Loucy (cell line): ENCODE results near the gene MCEE.
A peak's percentile ranks its signal among the peaks of the same experiment; 100 is the strongest.

ENCODE experiments used
- H2AFZ ChIP-seq: fragments of 200-600 bp; sonication (generic); 2 replicates; pipeline ENCODE4 v1.6.0; 2016; ENCODE audit warnings: antibody characterized with exemption, mild to moderate bottlenecking, low read length, moderate library complexity
- H3F3A ChIP-seq: fragments of 200-600 bp; 2 replicates; pipeline ENCODE4 v1.6.0; 2016; ENCODE audit warnings: antibody characterized with exemption, low read depth, mild to moderate bottlenecking
- H3K27me3 ChIP-seq: fragments of 200-600 bp; sonication (generic); 2 replicates; pipeline ENCODE4 v1.6.1; 2014; ENCODE audit warnings: low read length, mild to moderate bottlenecking; ENCODE audit not compliant: insufficient read depth, poor library complexity, severe bottlenecking
- H3K36me3 ChIP-seq: fragments of 200-600 bp; sonication (generic); 2 replicates; pipeline ENCODE4 v1.6.1; 2016; ENCODE audit warnings: low read length; ENCODE audit not compliant: insufficient read depth
- H3K4me1 ChIP-seq: fragments of 200-600 bp; sonication (generic); 2 replicates; pipeline ENCODE4 v1.5.1; 2014; ENCODE audit warnings: low read length, mild to moderate bottlenecking; ENCODE audit not compliant: insufficient read depth, poor library complexity, severe bottlenecking
- H3K4me2 ChIP-seq: fragments of 200-600 bp; sonication (generic); 2 replicates; pipeline ENCODE4 v1.6.0; 2014; ENCODE audit warnings: antibody characterized with exemption, low read length, low read depth, mild to moderate bottlenecking; ENCODE audit not compliant: poor library complexity, severe bottlenecking
- H3K4me3 ChIP-seq: fragments of 200-600 bp; sonication (generic); 2 replicates; pipeline ENCODE4 v1.5.1; 2014; ENCODE audit warnings: low read length, mild to moderate bottlenecking, mixed read lengths; ENCODE audit not compliant: poor library complexity, severe bottlenecking
- H3K79me2 ChIP-seq: fragments of 200-600 bp; sonication (generic); 2 replicates; pipeline ENCODE4 v1.6.1; 2014; ENCODE audit warnings: low read length; ENCODE audit not compliant: insufficient read depth
- H3K9ac ChIP-seq: fragments of 200-600 bp; sonication (generic); 2 replicates; pipeline ENCODE4 v1.6.0; 2014; ENCODE audit warnings: mild to moderate bottlenecking, low read depth, low read length, moderate library complexity; ENCODE audit not compliant: poor library complexity, severe bottlenecking
- H3K9me2 ChIP-seq: fragments of 200-600 bp; sonication (generic); replicated peaks from 2 replicates; pipeline ENCODE4 v1.6.1; 2016; ENCODE audit warnings: low read depth, low read length, mixed read lengths
- H3K9me3 ChIP-seq: fragments of 200-600 bp; sonication (generic); 2 replicates; pipeline ENCODE4 v1.6.1; 2014; ENCODE audit warnings: mild to moderate bottlenecking, antibody characterized with exemption, low read length, low read depth; ENCODE audit not compliant: insufficient read depth
- H4K20me1 ChIP-seq: fragments of 200-600 bp; sonication (generic); 2 replicates; pipeline ENCODE4 v1.6.0; 2014; ENCODE audit warnings: antibody characterized with exemption, low read length, mild to moderate bottlenecking; ENCODE audit not compliant: insufficient read depth, poor library complexity, severe bottlenecking
- CTCF ChIP-seq: fragments of 200-600 bp; sonication (generic); conservative IDR thresholded peaks from 2 replicates; pipeline ENCODE4 v1.5.1; 2014; ENCODE audit warnings: mild to moderate bottlenecking, antibody characterized with exemption, low read length
- EZH2phosphoT487 ChIP-seq: fragments of 200-600 bp; IDR thresholded peaks from 2 replicates; pipeline ENCODE4 v1.6.1; 2018; ENCODE audit warnings: antibody characterized with exemption, mild to moderate bottlenecking, moderate library complexity, borderline replicate concordance

The MCEE gene

GRCh38 chr2:71073475-71073874 is 56.6 kb downstream of the MCEE start:
- peaks cover 15% of the 10 kb centered on the region for H4K20me1 ChIP-seq
- H2AFZ ChIP-seq: no peak overlapping the region
- H3K9me2 ChIP-seq: no peaks in the 10 kb centered on the region
- H3K9me3 ChIP-seq: no peaks in the 10 kb centered on the region
- peaks cover 32% of the 10 kb centered on the region for H3K4me1 ChIP-seq
- no peak overlapping the region for H3K4me3 ChIP-seq
- peaks cover 39% of the 10 kb centered on the region for H3K79me2 ChIP-seq
- no peaks in the 10 kb centered on the region for H3F3A ChIP-seq
- H3K27me3 ChIP-seq: no peaks in the 10 kb centered on the region
- TF ChIP-seq CTCF: no peak
- no peak for TF ChIP-seq EZH2phosphoT487
- no peak overlapping the region for H3K9ac ChIP-seq
- H3K36me3 ChIP-seq: peaks cover 43% of the 10 kb centered on the region; the same call in 1 of the 2 replicates
- no peak overlapping the region for H3K4me2 ChIP-seq

- Histone ChIP-seq H3K4me1 (peaks cover 32% of the 10 kb centered on the region), H3K27me3 (no peaks in the 10 kb centered on the region), H2AFZ (no peak overlapping the region), H3K79me2 (peaks cover 39% of the 10 kb centered on the region), H3K4me2 (peak overlapping the region; percentile 93), H3K9me3 (no peaks in the 10 kb centered on the region), H3K9me2 (no peaks in the 10 kb centered on the region), H3K9ac (peak overlapping the region; percentile 24), H4K20me1 (peaks cover 15% of the 10 kb centered on the region), H3K4me3 (peak overlapping the region; percentile 33), H3K36me3 (peaks cover 33% of the 10 kb centered on the region; the same call in 1 of the 2 replicates), H3F3A (no peaks in the 10 kb centered on the region)
- TF ChIP-seq CTCF: no peak
- TF ChIP-seq EZH2phosphoT487: no peak
Observed at GRCh38 chr2:71072492-71072891, 57.5 kb downstream of the MCEE start.

- H2AFZ ChIP-seq: no peak overlapping the region
- TF ChIP-seq CTCF (peak; percentile 58), EZH2phosphoT487 (no peak)
- H3K9me3 ChIP-seq: no peaks in the 10 kb centered on the region
- H3K4me3 ChIP-seq: peak overlapping the region; percentile 33
- H3F3A ChIP-seq: no peaks in the 10 kb centered on the region
- peaks cover 15% of the 10 kb centered on the region for H4K20me1 ChIP-seq
- H3K4me2 ChIP-seq: peak overlapping the region; percentile 93
- H3K9me2 ChIP-seq: no peaks in the 10 kb centered on the region
- no peaks in the 10 kb centered on the region for H3K27me3 ChIP-seq
- H3K9ac ChIP-seq: peak overlapping the region; percentile 24
- H3K36me3 ChIP-seq: peaks cover 30% of the 10 kb centered on the region; the same call in 1 of the 2 replicates
- H3K79me2 ChIP-seq: peaks cover 39% of the 10 kb centered on the region
- H3K4me1 ChIP-seq: peaks cover 32% of the 10 kb centered on the region
Observed at GRCh38 chr2:71071681-71072398, 58.2 kb downstream of the MCEE start.
